ENCODE data around the gene MAD1L1. TPM values are rescaled to one million over a fixed set of nuclear protein-coding genes. Genes with fewer than 3 reads are reported as not detected.

The MAD1L1 gene
- total RNA-seq, 1 experiment from 2014 or later, result 46.7 TPM

GRCh38 chr7:1806354-1806753 lies 426.4 kb downstream of the MAD1L1 start:
- Histone ChIP-seq H3K9me3 (ENCODE audit: low read depth, low read length, poor library complexity, severe bottlenecking) (peaks cover 4% of the 10 kb centered on the region), H3K36me3 (ENCODE audit: insufficient read depth, low read length, poor library complexity, severe bottlenecking) (no peaks in the 10 kb centered on the region), H3K4me3 (ENCODE audit: low read depth, low read length, poor library complexity, severe bottlenecking) (no peak overlapping the region), H3K27ac (ENCODE audit: low read depth, low read length, poor library complexity, severe bottlenecking) (no peak overlapping the region), H3K27me3 (replicated peaks; ENCODE audit: insufficient read depth, low read depth, low read length, poor library complexity) (no peaks in the 10 kb centered on the region), H3K4me1 (ENCODE audit: insufficient read depth, low read length, poor library complexity, severe bottlenecking) (no peaks in the 10 kb centered on the region)
- intact Hi-C loops (cut with micrococcal nuclease; ENCODE audit: unreplicated experiment), result no loop called here
- DNase-seq (ENCODE audit: low spot score), result no peak
- BruUV-seq (replicated peaks), result no TSS peak
- ChIA-PET POLR2A (ENCODE audit: low non-redundant PET) (no interaction called here), CTCF (no interaction called here)
- no peak for TF ChIP-seq CTCF (conservative IDR thresholded peaks at IDR 0.05; ENCODE audit: low read depth, low read length)
- TF ChIP-seq EZH2 (IDR thresholded peaks at IDR 0.05; ENCODE audit: borderline replicate concordance, low read depth, low read length, poor library complexity, severe bottlenecking), result no peak

GRCh38 chr7:1804310-1804709 lies 428.4 kb downstream of the MAD1L1 start:
- H3K4me3 ChIP-seq (ENCODE audit: low read depth, low read length, poor library complexity, severe bottlenecking), result no peak overlapping the region
- no peak for TF ChIP-seq EZH2 (IDR thresholded peaks at IDR 0.05; ENCODE audit: borderline replicate concordance, low read depth, low read length, poor library complexity, severe bottlenecking)
- no peak for TF ChIP-seq CTCF (conservative IDR thresholded peaks at IDR 0.05; ENCODE audit: low read depth, low read length)
- no TSS peak for BruUV-seq (replicated peaks)
- no peaks in the 10 kb centered on the region for H3K36me3 ChIP-seq (ENCODE audit: insufficient read depth, low read length, poor library complexity, severe bottlenecking)
- H3K4me1 ChIP-seq (ENCODE audit: insufficient read depth, low read length, poor library complexity, severe bottlenecking), result no peaks in the 10 kb centered on the region
- no peak for DNase-seq (ENCODE audit: low spot score)
- POLR2A ChIA-PET (ENCODE audit: low non-redundant PET), result no interaction called here
- CTCF ChIA-PET, result no interaction called here
- peaks cover 4% of the 10 kb centered on the region for H3K9me3 ChIP-seq (ENCODE audit: low read depth, low read length, poor library complexity, severe bottlenecking)
- no peak overlapping the region for H3K27ac ChIP-seq (ENCODE audit: low read depth, low read length, poor library complexity, severe bottlenecking)
- H3K27me3 ChIP-seq (replicated peaks; ENCODE audit: insufficient read depth, low read depth, low read length, poor library complexity), result no peaks in the 10 kb centered on the region
- intact Hi-C loops (cut with micrococcal nuclease; ENCODE audit: unreplicated experiment), result no loop called here

- intact Hi-C loops (cut with micrococcal nuclease; ENCODE audit: unreplicated experiment), result no loop called here
- BruUV-seq (replicated peaks), result no TSS peak
- Histone ChIP-seq H3K27ac (ENCODE audit: low read depth, low read length, poor library complexity, severe bottlenecking) (no peak overlapping the region), H3K4me1 (ENCODE audit: insufficient read depth, low read length, poor library complexity, severe bottlenecking) (no peaks in the 10 kb centered on the region), H3K9me3 (ENCODE audit: low read depth, low read length, poor library complexity, severe bottlenecking) (peaks cover 4% of the 10 kb centered on the region), H3K4me3 (ENCODE audit: low read depth, low read length, poor library complexity, severe bottlenecking) (no peak overlapping the region), H3K27me3 (replicated peaks; ENCODE audit: insufficient read depth, low read depth, low read length, poor library complexity) (no peaks in the 10 kb centered on the region), H3K36me3 (ENCODE audit: insufficient read depth, low read length, poor library complexity, severe bottlenecking) (no peaks in the 10 kb centered on the region)
- CTCF ChIA-PET, result interaction anchor here (1.2 kb wide), 1 partner anchor 615 kb away, joined by 3 read pairs; no protein-coding TSS in a partner anchor
- POLR2A ChIA-PET (ENCODE audit: low non-redundant PET), result no interaction called here
- TF ChIP-seq EZH2 (IDR thresholded peaks at IDR 0.05; ENCODE audit: borderline replicate concordance, low read depth, low read length, poor library complexity, severe bottlenecking) (no peak), CTCF (conservative IDR thresholded peaks at IDR 0.05; ENCODE audit: low read depth, low read length) (no peak)
- no peak for DNase-seq (ENCODE audit: low spot score)
Measured at GRCh38 chr7:1802899-1803298, 429.8 kb downstream of the MAD1L1 start.
